Measurements from ENCODE around the gene TBC1D4. TPM values are rescaled to one million over a fixed set of nuclear protein-coding genes. Genes with fewer than 3 reads are reported as not detected.

TBC1D4 gene
- total and polyA plus RNA-seq, 10 of the 15 experiments (the other 5 are each of a cell fraction or from before 2014, with no cell fraction given) = 11.0 to 38.6 (median 25.5) TPM

- peak; percentile 67 for TF ChIP-seq NKRF (conservative IDR thresholded peaks at IDR 0.05)
- TF ChIP-seq SMC3 (IDR thresholded peaks at IDR 0.05; ENCODE audit: borderline replicate concordance, low read length) = peak; percentile 52; the same call in 1 of the 2 replicates
- no peak for TF ChIP-seq POLR2AphosphoS2 (IDR thresholded peaks at IDR 0.05; ENCODE audit: low read depth, low read length)
- TF ChIP-seq JUNB (IDR thresholded peaks at IDR 0.05) = peak; percentile 66
- peak; percentile 40; the same call in 1 of the 2 replicates for TF ChIP-seq ATF3 (IDR thresholded peaks at IDR 0.05; ENCODE audit: borderline replicate concordance, extremely low read depth, low read depth, low read length)
- no peak for TF ChIP-seq FOS (IDR thresholded peaks at IDR 0.05; ENCODE audit: borderline replicate concordance, extremely low read depth, insufficient read length)
- peak; percentile 0 for TF ChIP-seq SP1 (IDR thresholded peaks at IDR 0.05; ENCODE audit: low read depth, low read length)
- no peak for TF ChIP-seq YBX1 (IDR thresholded peaks at IDR 0.05)
- no peak for TF ChIP-seq MYB (IDR thresholded peaks at IDR 0.05; ENCODE audit: borderline replicate concordance, low read depth, low read length)
- peak; percentile 32; the same call in 1 of the 2 replicates for TF ChIP-seq ZNF24 (IDR thresholded peaks at IDR 0.05)
- no peak for TF ChIP-seq NR2C1 (IDR thresholded peaks at IDR 0.05)
- TF ChIP-seq SMARCA5 (IDR thresholded peaks at IDR 0.05) = peak; percentile 82; the same call in 1 of the 2 replicates
- no peak; the same call in 1 of the 2 replicates for TF ChIP-seq TCF3 (IDR thresholded peaks at IDR 0.05; ENCODE audit: borderline replicate concordance, insufficient read depth, low read depth, low read length)
- TF ChIP-seq RBBP5 (conservative IDR thresholded peaks at IDR 0.05) = no peak
- peak; percentile 93 for TF ChIP-seq SPI1 (IDR thresholded peaks at IDR 0.05; ENCODE audit: borderline replicate concordance, insufficient read depth, low read depth, low read length)
- TF ChIP-seq ZBTB11 (CRISPR knock-in tag; IDR thresholded peaks at IDR 0.05) = no peak
- no peak; the same call in 1 of the 2 replicates for TF ChIP-seq ZBED1 (IDR thresholded peaks at IDR 0.05; ENCODE audit: borderline replicate concordance)
- TF ChIP-seq CBX5 (IDR thresholded peaks at IDR 0.05; ENCODE audit: low read depth) = peak; percentile 77; the same call in 1 of the 2 replicates
- TF ChIP-seq KAT2A (conservative IDR thresholded peaks at IDR 0.05; ENCODE audit: control insufficient read depth, low read depth, low read length) = no peak
- TF ChIP-seq HDGF (IDR thresholded peaks at IDR 0.05) = peak; percentile 89
- no peak for TF ChIP-seq NRF1 (conservative IDR thresholded peaks at IDR 0.05; ENCODE audit: low read depth, low read length)
- TF ChIP-seq CREB1 (IDR thresholded peaks at IDR 0.05; ENCODE audit: low read depth) = peak; percentile 32; the same call in 1 of the 2 replicates
- peak; percentile 76 for TF ChIP-seq YY1 (IDR thresholded peaks at IDR 0.05; ENCODE audit: low read depth, low read length)
- TF ChIP-seq ZNF217 (IDR thresholded peaks at IDR 0.05) = no peak
- TF ChIP-seq CHD4 (IDR thresholded peaks at IDR 0.05) = peak; percentile 49; the same call in 1 of the 2 replicates
- no peak for TF ChIP-seq SMAD1 (IDR thresholded peaks at IDR 0.05; ENCODE audit: low read depth, partially characterized antibody)
Measured at GRCh38 chr13:75482070-75482819, at the start of gene TBC1D4 (continued).

All from GM12878 (cell line).